SH-SY5Y (cell line): ENCODE data around the gene IL17RC.

ENCODE experiments used
- GATA2 ChIP-seq: IDR thresholded peaks from 2 replicates; pipeline ENCODE4 v1.6.1; 2011; ENCODE audit warnings: mild to moderate bottlenecking, low read depth, low read length
- GATA3 ChIP-seq: IDR thresholded peaks from 2 replicates; pipeline ENCODE4 v1.6.1; 2011; ENCODE audit warnings: low read depth, mild to moderate bottlenecking, low read length, moderate library complexity

DNA sequence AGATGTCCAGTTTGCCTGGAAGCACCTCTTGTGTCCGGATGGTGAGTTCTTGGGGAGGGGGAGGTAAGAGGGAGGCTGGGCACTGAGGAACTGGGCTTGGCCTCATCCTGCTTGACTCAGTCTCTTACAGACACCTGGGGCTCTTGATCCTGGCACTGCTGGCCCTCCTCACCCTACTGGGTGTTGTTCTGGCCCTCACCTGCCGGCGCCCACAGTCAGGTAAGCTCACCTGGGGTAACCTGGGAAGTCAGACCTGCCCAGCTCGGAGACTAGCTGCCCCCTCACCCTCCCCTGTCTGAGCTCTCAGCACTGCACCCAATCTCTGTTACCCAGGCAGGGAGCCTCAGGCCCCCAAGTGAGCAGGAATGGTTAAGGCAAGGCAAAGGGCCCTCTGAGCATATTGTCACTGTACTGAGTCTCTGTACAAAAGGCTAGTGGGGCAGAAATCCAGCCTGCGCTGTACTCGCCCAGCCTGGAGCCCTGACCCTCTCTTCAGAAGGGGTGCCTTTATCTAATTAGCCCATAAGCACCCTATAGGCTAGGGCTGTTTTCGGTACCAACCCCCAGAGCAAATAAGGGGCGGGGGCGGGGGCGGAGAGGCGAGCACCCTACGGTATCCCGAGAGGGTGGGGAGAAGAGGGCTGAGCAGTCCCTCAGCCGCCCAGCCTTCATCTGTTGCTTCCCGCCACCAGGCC is 2.2 kb upstream of the IL17RC start:
- TF ChIP-seq GATA2 (no peak), GATA3 (no peak)
